MCF 10A (cell line): Measurements from ENCODE around the gene CSTPP1. TPM values are rescaled to one million over a fixed set of nuclear protein-coding genes. Genes with fewer than 3 reads are reported as not detected.

ENCODE experiments used
- BruUV-seq: library from RNA; stranded (reverse); fragments of 400-500 nt; replicated peaks from 2 replicates; lab custom pipeline; 2021; lab: Mats Ljungman, UMichigan
- CTCF ChIA-PET: fragments of 300-600 bp; sonication (Branson Sonifier 250); formaldehyde crosslinking; extraction: SDS; loops from one replicate; lab custom pipeline; 2021; ENCODE audit warnings: antibody characterized with exemption, inconsistent platforms; lab: Yijun Ruan, JAX
- POLR2A ChIA-PET: fragments of 300-600, 350-650 bp; sonication (Branson Sonifier 250); formaldehyde crosslinking; extraction: SDS; loops from one replicate; lab custom pipeline; 2020; ENCODE audit warnings: antibody characterized with exemption, inconsistent platforms; lab: Yijun Ruan, JAX
- DNase-seq: peaks from one replicate; pipeline ENCODE4 v3.0.0-alpha.2; 2018; ENCODE audit not compliant: unreplicated experiment
- H3K27ac Mint-ChIP-seq: one replicate; pipeline ENCODE4 v1.8.0; 2022; ENCODE audit warnings: mild to moderate bottlenecking, low read depth, mixed read lengths; ENCODE audit not compliant: unreplicated experiment
- H3K27me3 Mint-ChIP-seq: one replicate; pipeline ENCODE4 v1.8.0; 2022; ENCODE audit warnings: mixed read lengths; ENCODE audit not compliant: insufficient read depth, unreplicated experiment
- H3K36me3 Mint-ChIP-seq: one replicate; pipeline ENCODE4 v1.8.0; 2022; ENCODE audit warnings: mild to moderate bottlenecking, moderate library complexity, mixed read lengths; ENCODE audit not compliant: insufficient read depth, unreplicated experiment
- H3K4me1 Mint-ChIP-seq: one replicate; pipeline ENCODE4 v1.8.0; 2022; ENCODE audit warnings: mixed read lengths; ENCODE audit not compliant: insufficient read depth, unreplicated experiment
- H3K4me3 Mint-ChIP-seq: one replicate; pipeline ENCODE4 v1.8.0; 2022; ENCODE audit warnings: mild to moderate bottlenecking, moderate library complexity, mixed read lengths; ENCODE audit not compliant: unreplicated experiment
- H3K9me3 Mint-ChIP-seq: one replicate; pipeline ENCODE4 v1.8.0; 2022; ENCODE audit warnings: mixed read lengths; ENCODE audit not compliant: unreplicated experiment
- intact Hi-C: fragments of 100-400 bp; cut with micrococcal nuclease; formaldehyde crosslinking; loops from 2 replicates; pipeline ENCODE4 v1.14.1; 2022
- total RNA-seq: library from RNA; stranded (reverse); gene quantifications from 2 replicates; pipeline ENCODE4 v1.2.3, GENCODE V29; 2022
- TF ChIP-seq, protein P1 (sequence below): fragments of 200-600 bp; IDR thresholded peaks from one replicate; pipeline ENCODE4 v1.8.0; 2022; ENCODE audit warnings: antibody characterized with exemption, mild to moderate bottlenecking; ENCODE audit not compliant: unreplicated experiment

The CSTPP1 gene
- total RNA-seq, 1 experiment from 2014 or later: 19.2 TPM

- intact Hi-C loops: no loop called here
- no peaks in the 10 kb centered on the region for H3K27me3 Mint-ChIP-seq
- peaks cover 12% of the 10 kb centered on the region for H3K4me1 Mint-ChIP-seq
- H3K9me3 Mint-ChIP-seq: no peaks in the 10 kb centered on the region
- ChIA-PET CTCF (interaction anchor here (0.5 to 1.7 kb wide), 8 partner anchors 10 to 743 kb away, joined by 3 to 18 read pairs (median 4); no protein-coding TSS in a partner anchor), POLR2A (interaction anchor here (0.6 kb wide), 1 partner anchor 71 kb away, joined by 3 read pairs; no protein-coding TSS in a partner anchor)
- peaks cover 16% of the 10 kb centered on the region for H3K36me3 Mint-ChIP-seq
- no peak for DNase-seq
- TF ChIP-seq, protein P1, sequence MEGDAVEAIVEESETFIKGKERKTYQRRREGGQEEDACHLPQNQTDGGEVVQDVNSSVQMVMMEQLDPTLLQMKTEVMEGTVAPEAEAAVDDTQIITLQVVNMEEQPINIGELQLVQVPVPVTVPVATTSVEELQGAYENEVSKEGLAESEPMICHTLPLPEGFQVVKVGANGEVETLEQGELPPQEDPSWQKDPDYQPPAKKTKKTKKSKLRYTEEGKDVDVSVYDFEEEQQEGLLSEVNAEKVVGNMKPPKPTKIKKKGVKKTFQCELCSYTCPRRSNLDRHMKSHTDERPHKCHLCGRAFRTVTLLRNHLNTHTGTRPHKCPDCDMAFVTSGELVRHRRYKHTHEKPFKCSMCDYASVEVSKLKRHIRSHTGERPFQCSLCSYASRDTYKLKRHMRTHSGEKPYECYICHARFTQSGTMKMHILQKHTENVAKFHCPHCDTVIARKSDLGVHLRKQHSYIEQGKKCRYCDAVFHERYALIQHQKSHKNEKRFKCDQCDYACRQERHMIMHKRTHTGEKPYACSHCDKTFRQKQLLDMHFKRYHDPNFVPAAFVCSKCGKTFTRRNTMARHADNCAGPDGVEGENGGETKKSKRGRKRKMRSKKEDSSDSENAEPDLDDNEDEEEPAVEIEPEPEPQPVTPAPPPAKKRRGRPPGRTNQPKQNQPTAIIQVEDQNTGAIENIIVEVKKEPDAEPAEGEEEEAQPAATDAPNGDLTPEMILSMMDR: no peak
- no peak overlapping the region for H3K4me3 Mint-ChIP-seq
- no TSS peak for BruUV-seq
- H3K27ac Mint-ChIP-seq: no peak overlapping the region
Observed at GRCh38 chr11:47139878-47140277, 203.3 kb downstream of the CSTPP1 start.

DNA sequence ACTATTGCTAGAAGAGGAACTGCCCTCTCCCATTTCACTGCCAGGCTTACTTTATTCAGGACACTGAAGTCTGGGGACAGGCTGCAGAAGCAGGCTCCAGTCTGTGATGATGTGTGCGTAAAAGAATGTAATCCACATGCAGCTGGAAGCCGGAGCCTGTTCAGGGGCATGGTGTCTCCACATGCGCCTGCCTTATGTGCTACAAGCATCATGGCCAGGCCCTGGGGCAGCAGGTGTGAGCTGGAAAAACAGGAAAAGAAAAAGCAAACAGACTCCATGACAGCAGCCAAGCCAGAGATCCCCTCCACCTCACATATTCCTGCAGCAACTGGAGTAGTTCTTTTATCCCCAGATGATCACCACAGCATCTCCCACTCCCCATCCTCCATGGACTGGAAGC lies 206.8 kb downstream of the CSTPP1 start:
- peaks cover 7% of the 10 kb centered on the region for H3K36me3 Mint-ChIP-seq
- intact Hi-C loops: no loop called here
- no peaks in the 10 kb centered on the region for H3K27me3 Mint-ChIP-seq
- no peak overlapping the region for H3K4me3 Mint-ChIP-seq
- DNase-seq: no peak
- no peak overlapping the region for H3K27ac Mint-ChIP-seq
- TF ChIP-seq, protein P1: no peak
- no TSS peak for BruUV-seq
- no peaks in the 10 kb centered on the region for H3K9me3 Mint-ChIP-seq
- H3K4me1 Mint-ChIP-seq: peaks cover 12% of the 10 kb centered on the region
- CTCF ChIA-PET: interaction anchor here (0.9 to 1.3 kb wide), 2 partner anchors 9 to 19 kb away, joined by 4 to 7 read pairs; no protein-coding TSS in a partner anchor
- POLR2A ChIA-PET: no interaction called here

DNA sequence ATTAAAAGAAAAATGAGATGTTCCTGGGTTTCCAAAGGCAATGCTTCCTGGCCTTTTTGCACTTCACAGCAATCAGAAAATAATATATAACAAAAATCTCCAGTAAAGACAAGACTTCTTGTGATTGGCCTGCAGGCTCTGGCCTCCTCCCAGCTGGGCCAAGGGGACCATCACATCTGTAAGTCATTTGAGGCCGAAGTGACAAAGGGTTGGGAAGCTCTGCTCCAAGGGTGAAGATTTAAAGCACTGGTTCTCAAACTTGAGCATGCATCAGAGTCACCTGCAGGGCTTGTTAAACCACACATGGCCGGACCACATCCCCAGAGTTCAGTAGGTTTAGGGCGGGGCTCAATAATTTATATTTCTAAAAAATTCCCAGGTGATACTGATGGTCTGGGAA lies 208.0 kb downstream of the CSTPP1 start:
- no peak overlapping the region for H3K27ac Mint-ChIP-seq
- CTCF ChIA-PET: interaction anchor here (0.6 to 1.3 kb wide), 4 partner anchors 9 to 101 kb away, joined by 3 to 4 read pairs (median 3); no protein-coding TSS in a partner anchor
- H3K4me3 Mint-ChIP-seq: no peak overlapping the region
- POLR2A ChIA-PET: no interaction called here
- intact Hi-C loops: no loop called here
- peaks cover 4% of the 10 kb centered on the region for H3K36me3 Mint-ChIP-seq
- DNase-seq: no peak
- BruUV-seq: no TSS peak
- no peaks in the 10 kb centered on the region for H3K27me3 Mint-ChIP-seq
- peaks cover 12% of the 10 kb centered on the region for H3K4me1 Mint-ChIP-seq
- no peaks in the 10 kb centered on the region for H3K9me3 Mint-ChIP-seq
- TF ChIP-seq, protein P1: no peak

- intact Hi-C loops: no loop called here
- Mint-ChIP-seq H3K27me3 (no peaks in the 10 kb centered on the region), H3K9me3 (no peaks in the 10 kb centered on the region), H3K4me3 (no peak overlapping the region), H3K4me1 (peaks cover 12% of the 10 kb centered on the region), H3K36me3 (no peaks in the 10 kb centered on the region), H3K27ac (no peak overlapping the region)
- ChIA-PET CTCF (interaction anchor here (1.3 kb wide), 1 partner anchor 258 kb away, joined by 3 read pairs; no protein-coding TSS in a partner anchor), POLR2A (no interaction called here)
- TF ChIP-seq, protein P1: no peak
- no peak for DNase-seq
- BruUV-seq: no TSS peak
Observed at GRCh38 chr11:47147250-47147649, 210.7 kb downstream of the CSTPP1 start.
